ENCODE results near the gene ANKRD63.

Gene ANKRD63

GRCh38 chr15:40313531-40314398 lies 30.9 kb upstream of the ANKRD63 start:
- DNase-seq: peak in 3 of 14 donors; percentile 15 to 64 (median 16)

- no peak for DNase-seq
Measured at GRCh38 chr15:40312370-40313158, 29.7 kb upstream of the ANKRD63 start.

- no peak for DNase-seq
Measured at GRCh38 chr15:40310993-40311392, 28.1 kb upstream of the ANKRD63 start.

GRCh38 chr15:40310001-40310959 lies 27.4 kb upstream of the ANKRD63 start:
- DNase-seq: peak in 7 of 14 donors; percentile 14 to 60 (median 31)

GRCh38 chr15:40309344-40309862 lies 26.5 kb upstream of the ANKRD63 start:
- DNase-seq: no peak

GRCh38 chr15:40307421-40308211 lies 24.8 kb upstream of the ANKRD63 start, which contains the start of gene PLCB2:
Gene PLCB2 (minus strand): TSS chr15:40307935. CDS start chr15:40307672, 263 bp downstream.
- peak in 9 of 14 donors; percentile 19 to 62 (median 33) for DNase-seq

GRCh38 chr15:40306908-40307307 lies 24.0 kb upstream of the ANKRD63 start:
- DNase-seq: no peak

GRCh38 chr15:40306371-40306770 lies 23.5 kb upstream of the ANKRD63 start:
- DNase-seq: peak in 7 of 14 donors; percentile 17 to 61 (median 41)

- no peak for DNase-seq
Measured at GRCh38 chr15:40305281-40305680, 22.4 kb upstream of the ANKRD63 start.

GRCh38 chr15:40303576-40303975 lies 20.7 kb upstream of the ANKRD63 start:
- DNase-seq: no peak

GRCh38 chr15:40302981-40303380 lies 20.1 kb upstream of the ANKRD63 start:
- no peak for DNase-seq

- no peak for DNase-seq
Measured at GRCh38 chr15:40302288-40302886, 19.5 kb upstream of the ANKRD63 start.

GRCh38 chr15:40301467-40302179 lies 18.8 kb upstream of the ANKRD63 start:
- no peak for DNase-seq

- DNase-seq: no peak
Measured at GRCh38 chr15:40300771-40301170, 17.9 kb upstream of the ANKRD63 start.

GRCh38 chr15:40300367-40300766 lies 17.5 kb upstream of the ANKRD63 start:
- no peak for DNase-seq

GRCh38 chr15:40298216-40298935 lies 15.5 kb upstream of the ANKRD63 start:
- DNase-seq: no peak

- DNase-seq: no peak
Measured at GRCh38 chr15:40297356-40297755, 14.5 kb upstream of the ANKRD63 start.

GRCh38 chr15:40296561-40297230 lies 13.8 kb upstream of the ANKRD63 start:
- no peak for DNase-seq
